ENCODE results near the gene ZNF37A.
"Not testable (repeated sequence)": the region's sequence is repeated elsewhere in the genome, so short reads cannot be mapped to it uniquely, and the experiment has no call there.

ZNF37A gene

GRCh38 chr10:38094158-38094926 is at the start of gene ZNF37A:
ZNF37A (plus strand) TSS chr10:38094337; CDS start chr10:38096618, 2,281 bp downstream.
- peak; percentile 97 for DNase-seq

- no peak for DNase-seq
Observed at GRCh38 chr10:38045129-38045528, 49.0 kb upstream of the ZNF37A start.

- DNase-seq = no peak
Observed at GRCh38 chr10:38047666-38048065, 46.5 kb upstream of the ZNF37A start.

- DNase-seq = no peak
Observed at GRCh38 chr10:38050212-38050611, 43.9 kb upstream of the ZNF37A start.

GRCh38 chr10:38054361-38054797 is 39.8 kb upstream of the ZNF37A start:
- no peak for DNase-seq

GRCh38 chr10:38055274-38055894 is 38.8 kb upstream of the ZNF37A start:
- not testable (repeated sequence) for DNase-seq

GRCh38 chr10:38069663-38070062 is 24.5 kb upstream of the ZNF37A start:
- DNase-seq = not testable (repeated sequence)

GRCh38 chr10:38070501-38070900 is 23.6 kb upstream of the ZNF37A start:
- DNase-seq = no peak

GRCh38 chr10:38072552-38072951 is 21.6 kb upstream of the ZNF37A start:
- no peak for DNase-seq

- DNase-seq = no peak
Observed at GRCh38 chr10:38076687-38077086, 17.4 kb upstream of the ZNF37A start.

GRCh38 chr10:38093318-38093717 is 819 bp upstream of the ZNF37A start:
- not testable (repeated sequence) for DNase-seq

GRCh38 chr10:38093816-38094157 is 350 bp upstream of the ZNF37A start:
- DNase-seq = no peak

- DNase-seq = no peak
Observed at GRCh38 chr10:38094927-38095574, 914 bp downstream of the ZNF37A start.

GRCh38 chr10:38102880-38103279 is 8.7 kb downstream of the ZNF37A start:
- no peak for DNase-seq

- no peak for DNase-seq
Observed at GRCh38 chr10:38103756-38104155, 9.6 kb downstream of the ZNF37A start.

- DNase-seq = no peak
Observed at GRCh38 chr10:38112159-38112558, 18.0 kb downstream of the ZNF37A start.

- no peak for DNase-seq
Observed at GRCh38 chr10:38118072-38118807, 24.1 kb downstream of the ZNF37A start.

- no peak for DNase-seq
Observed at GRCh38 chr10:38119038-38119437, 24.9 kb downstream of the ZNF37A start.

GRCh38 chr10:38127812-38128211 is 33.7 kb downstream of the ZNF37A start:
- DNase-seq = no peak

- no peak for DNase-seq
Observed at GRCh38 chr10:38143587-38143986, 49.5 kb downstream of the ZNF37A start.

GRCh38 chr10:38146579-38147333 is 52.6 kb downstream of the ZNF37A start:
- DNase-seq = no peak

- no peak for DNase-seq
Observed at GRCh38 chr10:38147686-38148085, 53.5 kb downstream of the ZNF37A start.

Measured in NCI-H1694 (cell line).